Common myeloid progenitor, CD34-positive (primary cell): Measurements from ENCODE around the gene C9orf78.

Experiments used
- CTCF ChIA-PET: fragments of 350-600 bp; sonication (Branson Sonifier 250); formaldehyde crosslinking; loops from one replicate; lab custom pipeline; 2021; ENCODE audit warnings: antibody characterized with exemption; lab: Charles Lee
- POLR2A ChIA-PET: fragments of 350-600 bp; sonication (Branson Sonifier 250); formaldehyde crosslinking; loops from one replicate; lab custom pipeline; 2021; ENCODE audit warnings: antibody characterized with exemption; lab: Charles Lee
- DNase-seq, 3 donors: peaks; one replicate each; pipeline versions ENCODE4 v3.0.0 to v3.0.0-alpha.2; 2013
- H3K27ac ChIP-seq, 2 experiments: 1 replicate in 1 of 2; 2 replicates in 1 of 2; pipeline ENCODE4 v1.7.0; 2013; ENCODE audit warnings: inconsistent platforms in 2 of 2, low read length in 2 of 2, mild to moderate bottlenecking in 2 of 2, low read depth in 1 of 2, moderate library complexity in 1 of 2; ENCODE audit not compliant: severe bottlenecking in 2 of 2, insufficient read depth in 1 of 2, poor library complexity in 1 of 2
- H3K27me3 ChIP-seq, 5 experiments: replicated peaks in 2 of 5; 1 replicate in 3 of 5; 2 replicates in 2 of 5; pipeline versions ENCODE4 v1.6.1 to v1.7.0; 2013; ENCODE audit warnings: low read length in 4 of 5, mild to moderate bottlenecking in 2 of 5, moderate library complexity in 2 of 5, inconsistent platforms in 1 of 5; ENCODE audit not compliant: insufficient read depth in 5 of 5, control insufficient read depth in 4 of 5
- H3K36me3 ChIP-seq, 4 experiments: 1 replicate in 2 of 4; 2 replicates in 2 of 4; pipeline versions ENCODE4 v1.6.1 to v1.7.0; 2013; ENCODE audit warnings: low read length in 3 of 4, control low read depth in 1 of 4, mild to moderate bottlenecking in 1 of 4; ENCODE audit not compliant: control insufficient read depth in 4 of 4, insufficient read depth in 4 of 4
- H3K4me1 ChIP-seq, 4 experiments: 1 replicate in 3 of 4; 2 replicates in 1 of 4; pipeline versions ENCODE4 v1.6.1 to v1.7.1; 2013; ENCODE audit warnings: low read length in 3 of 4, mild to moderate bottlenecking in 3 of 4, control low read depth in 1 of 4, inconsistent platforms in 1 of 4, moderate library complexity in 1 of 4; ENCODE audit not compliant: control insufficient read depth in 4 of 4, insufficient read depth in 4 of 4; ENCODE audit errors: control extremely low read depth in 1 of 4
- H3K4me3 ChIP-seq, 7 experiments: 1 replicate in 4 of 7; 2 replicates in 3 of 7; pipeline versions ENCODE4 v1.5.1 to v1.7.0; 2013; ENCODE audit warnings: mild to moderate bottlenecking in 7 of 7, low read length in 6 of 7, moderate library complexity in 6 of 7, inconsistent platforms in 2 of 7, low read depth in 2 of 7, control low read depth in 1 of 7; ENCODE audit not compliant: insufficient read depth in 4 of 7, control insufficient read depth in 1 of 7; ENCODE audit errors: extremely low read depth in 1 of 7
- H3K9me3 ChIP-seq, 5 experiments: 1 replicate in 4 of 5; 2 replicates in 1 of 5; pipeline versions ENCODE4 v1.6.1 to v1.7.1; 2013; ENCODE audit warnings: low read length in 4 of 5, mild to moderate bottlenecking in 2 of 5, inconsistent platforms in 1 of 5, low read depth in 1 of 5, moderate library complexity in 1 of 5; ENCODE audit not compliant: control insufficient read depth in 4 of 5, insufficient read depth in 2 of 5; ENCODE audit errors: control extremely low read depth in 1 of 5
- WGBS: methylation state at CpG from one replicate; pipeline ENCODE4 v1.1.5; 2013; ENCODE audit not compliant: insufficient coverage; 5-methylcytosine and 5-hydroxymethylcytosine counted together

C9orf78 gene

DNA sequence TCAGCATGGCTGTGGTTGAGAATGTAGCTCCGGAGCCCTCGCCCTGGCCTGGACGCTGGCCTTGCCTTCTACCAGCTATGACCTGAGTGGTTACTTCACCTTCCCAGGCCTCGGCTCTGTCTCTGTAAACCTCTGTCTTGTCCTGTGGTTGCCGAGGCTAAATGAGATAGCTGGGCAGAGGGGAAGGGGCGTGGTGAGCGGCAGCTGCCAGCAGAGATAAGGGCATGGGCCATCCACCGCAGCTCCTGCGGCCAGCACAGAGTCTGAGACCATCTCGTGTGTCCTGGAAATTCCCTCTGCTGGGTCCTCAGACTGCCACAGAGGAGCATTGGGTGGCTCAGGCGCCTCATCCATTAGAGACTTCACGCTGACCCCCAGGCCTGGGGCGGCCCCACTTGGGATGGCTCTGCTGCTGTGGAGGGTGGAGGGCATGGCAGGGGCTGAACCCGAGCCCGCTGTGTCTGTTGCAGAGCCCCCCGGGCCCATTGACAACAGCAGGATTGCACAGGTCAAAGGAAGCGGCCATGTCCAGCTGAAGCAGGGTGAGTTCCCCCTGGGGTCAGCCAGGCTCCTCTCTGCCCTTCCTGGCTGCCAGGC lies 44.1 kb upstream of the C9orf78 start:
- 43% methylated on average over 14 of the region's 17 CpGs for WGBS
- CTCF ChIA-PET, result interaction anchor here (0.8 to 2.4 kb wide), 14 partner anchors 10 to 180 kb away, joined by 3 to 17 read pairs (median 5); partner anchors contain the start of genes C9orf78 and USP20

DNA sequence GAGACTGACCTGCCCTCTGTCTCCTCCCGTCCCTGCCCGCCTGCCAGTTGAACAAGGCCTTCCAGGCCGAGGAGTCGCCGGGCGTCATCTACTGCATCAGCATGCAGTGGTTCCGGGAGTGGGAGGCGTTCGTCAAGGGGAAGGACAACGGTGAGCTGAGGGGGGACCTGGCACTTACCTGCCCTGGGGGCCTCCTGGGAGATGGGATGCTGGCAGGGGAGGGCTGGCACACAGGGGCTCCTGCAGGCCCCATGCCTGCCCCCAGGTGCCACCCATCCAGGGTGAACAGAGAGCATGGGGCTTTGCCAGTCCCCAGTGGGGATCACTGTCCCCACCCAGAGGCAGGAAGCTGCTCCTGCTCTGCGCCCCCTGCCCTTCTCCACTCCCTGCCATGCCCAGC lies 43.2 kb upstream of the C9orf78 start:
- ChIA-PET POLR2A (interaction anchor here (1.1 to 1.9 kb wide), 2 partner anchors 15 to 55 kb away, joined by 4 to 16 read pairs; partner anchors contain the start of gene TOR1A), CTCF (interaction anchor here (0.8 to 2.4 kb wide), 14 partner anchors 9 to 181 kb away, joined by 3 to 17 read pairs (median 5); partner anchors contain the start of genes C9orf78 and USP20)
- no peaks in the 10 kb centered on the region for H3K27me3 ChIP-seq
- H3K4me3 ChIP-seq, result no peak overlapping the region
- no peaks in the 10 kb centered on the region for H3K9me3 ChIP-seq
- DNase-seq, result no peak
- H3K36me3 ChIP-seq, result peaks cover 18 to 87% (median 38%) of the 10 kb centered on the region in 4 experiments
- peaks cover 0 to 15% (median 5%) of the 10 kb centered on the region in 4 experiments for H3K4me1 ChIP-seq
- no peak overlapping the region for H3K27ac ChIP-seq
- 92% methylated on average over 11 of the region's 11 CpGs for WGBS

More for the DNA sequence above, 44.1 kb upstream of the C9orf78 start:
- peak overlapping the region in 3 of 7 experiments; percentile 4 to 43 (median 38) for H3K4me3 ChIP-seq
- DNase-seq, result peak; percentile 84 to 97 (median 94)
- POLR2A ChIA-PET, result interaction anchor here (1.0 to 1.9 kb wide), 3 partner anchors 9 to 56 kb away, joined by 3 to 16 read pairs (median 4); partner anchors contain the start of gene TOR1A
- peaks cover 18 to 78% (median 33%) of the 10 kb centered on the region in 4 experiments for H3K36me3 ChIP-seq
- no peaks in the 10 kb centered on the region for H3K27me3 ChIP-seq
- peaks cover 7 to 22% (median 12%) of the 10 kb centered on the region in 4 experiments for H3K4me1 ChIP-seq
- H3K27ac ChIP-seq, result peak overlapping the region in 1 of 2 experiments; percentile 54
- no peaks in the 10 kb centered on the region for H3K9me3 ChIP-seq

DNA sequence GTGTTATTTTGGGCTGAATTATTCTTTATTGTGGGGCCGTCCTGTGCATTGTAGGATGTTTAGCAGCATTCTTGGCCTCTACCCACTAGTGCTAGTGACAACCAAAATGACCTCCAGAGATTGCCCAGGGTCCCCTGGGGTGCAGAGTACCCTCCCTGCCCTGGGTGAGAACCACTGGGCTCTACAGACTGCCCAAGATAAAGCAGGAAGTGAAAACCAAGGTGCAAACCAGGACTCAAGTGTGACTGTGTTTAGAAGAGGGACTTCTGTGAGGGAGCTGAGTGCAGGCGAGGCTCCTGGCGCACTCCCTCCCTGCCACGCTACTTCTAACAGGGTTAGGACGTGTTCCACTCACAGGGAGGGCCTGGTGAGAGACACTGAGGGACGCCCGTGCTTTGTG lies 41.7 kb upstream of the C9orf78 start:
- H3K27ac ChIP-seq, result no peak overlapping the region
- ChIA-PET CTCF (interaction anchor here (0.9 kb wide), 1 partner anchor 8 kb away, joined by 3 read pairs; no protein-coding TSS in a partner anchor), POLR2A (interaction anchor here (1.0 kb wide), 1 partner anchor 17 kb away, joined by 3 read pairs; no protein-coding TSS in a partner anchor)
- H3K4me3 ChIP-seq, result no peak overlapping the region
- peaks cover 0 to 15% (median 5%) of the 10 kb centered on the region in 4 experiments for H3K4me1 ChIP-seq
- WGBS, result 92% methylated on average over 4 of the region's 7 CpGs
- H3K9me3 ChIP-seq, result no peaks in the 10 kb centered on the region
- no peak for DNase-seq
- no peaks in the 10 kb centered on the region for H3K27me3 ChIP-seq
- peaks cover 16 to 77% (median 38%) of the 10 kb centered on the region in 4 experiments for H3K36me3 ChIP-seq

DNA sequence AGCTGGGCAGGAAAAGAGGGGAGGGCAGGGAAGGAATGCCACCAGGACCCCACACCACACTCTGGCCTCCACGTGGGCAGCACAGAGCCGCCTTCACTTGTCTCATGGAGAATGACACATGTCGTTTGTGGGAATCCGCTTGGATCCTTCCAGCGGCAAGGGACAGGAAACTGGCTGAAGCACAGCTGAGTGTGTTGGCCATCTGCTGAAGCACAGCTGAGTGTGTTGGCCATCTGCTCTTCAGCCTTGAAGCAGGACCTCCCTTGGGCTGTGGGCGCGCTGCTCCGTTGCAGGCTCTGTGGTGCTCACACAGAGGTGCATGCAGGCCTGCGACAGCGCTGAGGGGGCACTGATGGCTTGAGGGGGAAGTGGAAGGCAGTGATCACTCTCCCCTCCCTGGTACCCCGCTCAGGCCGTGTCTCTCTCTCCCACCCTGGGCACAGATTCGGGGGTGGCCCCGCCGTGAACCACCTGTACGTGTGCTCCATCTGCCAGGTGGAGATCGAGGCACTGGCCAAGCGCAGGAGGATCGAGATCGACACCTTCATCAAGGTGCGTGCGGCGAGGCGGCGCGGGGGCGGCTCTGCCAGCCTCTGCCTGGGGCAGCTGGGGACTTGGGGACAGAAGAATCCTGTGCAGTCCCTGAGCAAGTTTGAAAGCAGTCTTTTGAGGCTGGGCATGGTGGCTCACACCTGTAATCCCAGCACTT lies 40.8 kb upstream of the C9orf78 start:
- H3K4me3 ChIP-seq, result no peak overlapping the region
- DNase-seq, result no peak
- POLR2A ChIA-PET, result interaction anchor here (0.6 to 0.9 kb wide), 2 partner anchors 59 to 272 kb away, joined by 3 read pairs; no protein-coding TSS in a partner anchor
- 97% methylated on average over 27 of the region's 27 CpGs for WGBS
- H3K27ac ChIP-seq, result no peak overlapping the region
- peaks cover 0 to 10% (median 5%) of the 10 kb centered on the region in 4 experiments for H3K4me1 ChIP-seq
- no peaks in the 10 kb centered on the region for H3K27me3 ChIP-seq
- CTCF ChIA-PET, result interaction anchor here (0.7 to 1.2 kb wide), 5 partner anchors 7 to 12 kb away, joined by 3 to 5 read pairs (median 3); no protein-coding TSS in a partner anchor
- H3K9me3 ChIP-seq, result no peaks in the 10 kb centered on the region
- H3K36me3 ChIP-seq, result peaks cover 11 to 74% (median 40%) of the 10 kb centered on the region in 4 experiments

DNA sequence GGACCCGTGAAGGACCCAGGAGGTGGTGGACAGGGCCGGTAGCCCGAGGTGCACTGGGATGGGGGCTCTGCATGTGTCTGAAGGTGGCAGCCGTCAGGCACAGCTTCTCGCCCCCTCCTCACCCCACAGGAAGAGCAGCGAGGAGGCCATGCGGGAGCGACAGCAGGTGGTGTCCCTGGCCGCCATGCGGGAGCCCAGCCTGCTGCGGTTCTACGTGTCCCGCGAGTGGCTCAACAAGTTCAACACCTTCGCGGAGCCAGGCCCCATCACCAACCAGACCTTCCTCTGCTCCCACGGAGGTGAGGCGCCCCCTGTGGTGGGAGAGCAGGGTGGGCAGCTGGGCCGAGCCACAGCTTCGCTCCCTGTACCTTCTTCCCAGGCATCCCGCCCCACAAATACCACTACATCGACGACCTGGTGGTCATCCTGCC lies 40.1 kb upstream of the C9orf78 start:
- no peaks in the 10 kb centered on the region for H3K27me3 ChIP-seq
- no peak overlapping the region for H3K4me3 ChIP-seq
- H3K27ac ChIP-seq, result no peak overlapping the region
- CTCF ChIA-PET, result interaction anchor here (1.0 to 1.5 kb wide), 5 partner anchors 8 to 13 kb away, joined by 3 to 5 read pairs (median 3); no protein-coding TSS in a partner anchor
- H3K4me1 ChIP-seq, result peaks cover 0 to 6% (median 5%) of the 10 kb centered on the region in 4 experiments
- DNase-seq, result no peak
- H3K36me3 ChIP-seq, result peaks cover 11 to 72% (median 41%) of the 10 kb centered on the region in 4 experiments
- POLR2A ChIA-PET, result interaction anchor here (0.6 to 0.9 kb wide), 2 partner anchors 58 to 273 kb away, joined by 3 read pairs; no protein-coding TSS in a partner anchor
- no peaks in the 10 kb centered on the region for H3K9me3 ChIP-seq
- WGBS, result 95% methylated on average over 14 of the region's 23 CpGs

DNA sequence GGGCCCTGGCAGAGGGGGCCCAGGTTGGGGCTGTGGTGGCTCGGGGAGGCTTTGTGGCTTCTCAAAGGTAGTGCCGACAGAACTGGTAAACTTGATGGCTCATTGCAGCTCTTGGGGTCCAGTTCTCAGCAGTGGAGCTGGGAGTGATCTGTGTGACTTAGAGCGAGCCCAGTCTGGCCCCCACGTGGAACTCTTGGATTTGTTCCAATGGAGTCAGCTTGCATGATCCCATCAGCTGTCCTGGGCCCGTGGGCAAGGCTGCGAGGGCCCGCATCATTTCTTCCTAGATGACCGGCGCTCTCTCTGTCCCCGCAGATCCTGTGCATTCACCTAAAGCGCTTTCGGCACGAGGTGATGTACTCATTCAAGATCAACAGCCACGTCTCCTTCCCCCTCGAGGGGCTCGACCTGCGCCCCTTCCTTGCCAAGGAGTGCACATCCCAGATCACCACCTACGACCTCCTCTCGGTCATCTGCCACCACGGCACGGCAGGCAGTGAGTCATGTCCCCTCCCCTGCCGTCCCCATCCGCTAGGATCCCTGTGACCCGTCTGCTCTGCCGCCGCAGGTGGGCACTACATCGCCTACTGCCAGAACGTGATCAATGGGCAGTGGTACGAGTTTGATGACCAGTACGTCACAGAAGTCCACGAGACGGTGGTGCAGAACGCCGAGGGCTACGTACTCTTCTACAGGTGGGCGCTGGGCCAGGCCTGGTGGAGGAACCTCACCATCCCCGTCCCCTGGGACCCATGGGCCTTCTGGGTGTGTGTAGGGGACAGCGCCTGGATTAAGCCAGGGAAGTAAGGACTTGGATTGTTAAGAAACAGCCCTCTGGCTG lies 39.4 kb upstream of the C9orf78 start:
- Histone ChIP-seq H3K9me3 (no peaks in the 10 kb centered on the region), H3K4me3 (no peak overlapping the region), H3K27ac (no peak overlapping the region), H3K4me1 (peaks cover 0 to 7% (median 3%) of the 10 kb centered on the region in 4 experiments), H3K27me3 (no peaks in the 10 kb centered on the region), H3K36me3 (peaks cover 11 to 72% (median 46%) of the 10 kb centered on the region in 4 experiments)
- WGBS, result 98% methylated on average over 38 of the region's 38 CpGs
- DNase-seq, result no peak
- ChIA-PET CTCF (interaction anchor here (0.7 to 1.5 kb wide), 6 partner anchors 9 to 12 kb away, joined by 3 to 5 read pairs (median 4); no protein-coding TSS in a partner anchor), POLR2A (no interaction called here)
